OCI-LY7 (cell line): ENCODE results near the gene ADPRHL1. TPM values are rescaled to one million over a fixed set of nuclear protein-coding genes. Genes with fewer than 3 reads are reported as not detected.

ENCODE experiments used
- BruUV-seq: library from RNA; stranded (reverse); fragments of 400-500 nt; replicated peaks from 2 replicates; lab custom pipeline; 2021; lab: Mats Ljungman, UMichigan
- CTCF ChIA-PET: fragments of 300-600 bp; sonication (Branson Sonifier 250); formaldehyde crosslinking; loops from one replicate; lab custom pipeline; 2022; ENCODE audit warnings: antibody characterized with exemption; ENCODE audit not compliant: unreplicated experiment; lab: Charles Lee
- POLR2A ChIA-PET: fragments of 300-600 bp; sonication (Branson Sonifier 250); formaldehyde crosslinking; loops from one replicate; lab custom pipeline; 2022; ENCODE audit warnings: antibody characterized with exemption; lab: Charles Lee
- DNase-seq: peaks from one replicate; pipeline ENCODE4 v3.0.0-alpha.2; 2015; ENCODE audit warnings: low spot score
- H2AFZ ChIP-seq: fragments of 200-600 bp; sonication (generic), shearing (Covaris generic); 2 replicates; pipeline ENCODE4 v1.6.1; 2014; ENCODE audit warnings: mild to moderate bottlenecking, antibody characterized with exemption, low read length, moderate library complexity
- H3K27ac ChIP-seq: fragments of 200-600 bp; sonication (generic); 2 replicates; pipeline ENCODE4 v1.5.1; 2014; ENCODE audit warnings: mixed run types, low read depth, mild to moderate bottlenecking, moderate library complexity, low read length, inconsistent platforms; ENCODE audit not compliant: poor library complexity, severe bottlenecking
- H3K36me3 ChIP-seq: fragments of 200-600 bp; sonication (generic); 2 replicates; pipeline ENCODE4 v1.6.1; 2014; ENCODE audit warnings: mild to moderate bottlenecking, antibody characterized with exemption, low read length, moderate library complexity, mixed read lengths; ENCODE audit not compliant: insufficient read depth
- H3K4me1 ChIP-seq: fragments of 200-600 bp; sonication (generic); 2 replicates; pipeline ENCODE4 v1.5.1; 2014; ENCODE audit warnings: mild to moderate bottlenecking, low read length; ENCODE audit not compliant: insufficient read depth, poor library complexity, severe bottlenecking
- H3K4me2 ChIP-seq: fragments of 200-600 bp; sonication (generic); 2 replicates; pipeline ENCODE4 v1.6.1; 2014; ENCODE audit warnings: mild to moderate bottlenecking, low read length
- H3K4me3 ChIP-seq: fragments of 200-600 bp; sonication (generic); 2 replicates; pipeline ENCODE4 v1.5.1; 2014; ENCODE audit warnings: mild to moderate bottlenecking, low read depth, low read length; ENCODE audit not compliant: poor library complexity, severe bottlenecking
- H3K79me2 ChIP-seq: fragments of 200-600 bp; sonication (generic); 2 replicates; pipeline ENCODE4 v1.6.1; 2016; ENCODE audit warnings: low read depth, mild to moderate bottlenecking, low read length, moderate library complexity, mixed read lengths; ENCODE audit not compliant: insufficient read depth
- H3K9me2 ChIP-seq: fragments of 200-600 bp; sonication (generic); 2 replicates; pipeline ENCODE4 v1.6.1; 2016; ENCODE audit warnings: mild to moderate bottlenecking, low read length, mixed read lengths; ENCODE audit not compliant: insufficient read depth
- H3K9me3 ChIP-seq: fragments of 200-600 bp; sonication (generic); 2 replicates; pipeline ENCODE4 v1.6.1; 2014; ENCODE audit warnings: mild to moderate bottlenecking, mixed run types, low read length, mixed read lengths
- H4K20me1 ChIP-seq: fragments of 200-600 bp; sonication (generic); 2 replicates; pipeline ENCODE4 v1.6.1; 2014; ENCODE audit warnings: mild to moderate bottlenecking, antibody characterized with exemption, low read length, moderate library complexity, mixed read lengths; ENCODE audit not compliant: insufficient read depth
- EZH2phosphoT487 ChIP-seq: fragments of 200-600 bp; sonication (generic); IDR thresholded peaks from 2 replicates; pipeline ENCODE4 v1.6.1; 2018; ENCODE audit warnings: low read depth, borderline replicate concordance, mild to moderate bottlenecking, mixed run types, antibody characterized with exemption, low read length, moderate library complexity, mixed read lengths
- intact Hi-C: fragments of 100-400 bp; cut with micrococcal nuclease; formaldehyde crosslinking; loops from one replicate; pipeline ENCODE4 v1.10.0; 2022; ENCODE audit not compliant: unreplicated experiment
- total RNA-seq, 2 experiments: library from RNA; depleted of rRNA in 1 of 2; stranded (reverse); fragments of >200 nt in 1 of 2; shearing (Covaris generic) in 1 of 2; gene quantifications; 2 replicates each; pipeline ENCODE4 v1.2.3, GENCODE V29; 2014 to 2022
- TF ChIP-seq, protein P1 (sequence below): fragments of 200-600 bp; sonication (generic); conservative IDR thresholded peaks from 2 replicates; pipeline ENCODE4 v1.5.1; 2014; ENCODE audit warnings: mild to moderate bottlenecking, antibody characterized with exemption, low read length, moderate library complexity, mixed read lengths

The ADPRHL1 gene
- total RNA-seq, 2 experiments from 2014 or later, result 2.5 to 6.2 TPM

GRCh38 chr13:113426591-113426986 lies 26.7 kb downstream of the ADPRHL1 start:
- no peak overlapping the region for H3K4me2 ChIP-seq
- TF ChIP-seq, protein P1, sequence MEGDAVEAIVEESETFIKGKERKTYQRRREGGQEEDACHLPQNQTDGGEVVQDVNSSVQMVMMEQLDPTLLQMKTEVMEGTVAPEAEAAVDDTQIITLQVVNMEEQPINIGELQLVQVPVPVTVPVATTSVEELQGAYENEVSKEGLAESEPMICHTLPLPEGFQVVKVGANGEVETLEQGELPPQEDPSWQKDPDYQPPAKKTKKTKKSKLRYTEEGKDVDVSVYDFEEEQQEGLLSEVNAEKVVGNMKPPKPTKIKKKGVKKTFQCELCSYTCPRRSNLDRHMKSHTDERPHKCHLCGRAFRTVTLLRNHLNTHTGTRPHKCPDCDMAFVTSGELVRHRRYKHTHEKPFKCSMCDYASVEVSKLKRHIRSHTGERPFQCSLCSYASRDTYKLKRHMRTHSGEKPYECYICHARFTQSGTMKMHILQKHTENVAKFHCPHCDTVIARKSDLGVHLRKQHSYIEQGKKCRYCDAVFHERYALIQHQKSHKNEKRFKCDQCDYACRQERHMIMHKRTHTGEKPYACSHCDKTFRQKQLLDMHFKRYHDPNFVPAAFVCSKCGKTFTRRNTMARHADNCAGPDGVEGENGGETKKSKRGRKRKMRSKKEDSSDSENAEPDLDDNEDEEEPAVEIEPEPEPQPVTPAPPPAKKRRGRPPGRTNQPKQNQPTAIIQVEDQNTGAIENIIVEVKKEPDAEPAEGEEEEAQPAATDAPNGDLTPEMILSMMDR, result no peak
- no peak for TF ChIP-seq EZH2phosphoT487
- H3K4me3 ChIP-seq, result no peak overlapping the region
- no TSS peak for BruUV-seq
- no peak for DNase-seq
- H3K4me1 ChIP-seq, result peaks cover 6% of the 10 kb centered on the region
- no peak overlapping the region for H2AFZ ChIP-seq
- POLR2A ChIA-PET, result interaction anchor here (0.6 kb wide), 1 partner anchor 161 kb away, joined by 5 read pairs; no protein-coding TSS in a partner anchor
- no peaks in the 10 kb centered on the region for H3K36me3 ChIP-seq
- H3K27ac ChIP-seq, result no peak overlapping the region
- H3K79me2 ChIP-seq, result no peaks in the 10 kb centered on the region
- CTCF ChIA-PET, result no interaction called here
- no peaks in the 10 kb centered on the region for H3K9me2 ChIP-seq
- no peaks in the 10 kb centered on the region for H4K20me1 ChIP-seq
- intact Hi-C loops, result no loop called here
- no peaks in the 10 kb centered on the region for H3K9me3 ChIP-seq

GRCh38 chr13:113425941-113426590 lies 27.2 kb downstream of the ADPRHL1 start:
- ChIA-PET POLR2A (interaction anchor here (0.6 to 0.8 kb wide), 2 partner anchors 17 to 161 kb away, joined by 4 to 5 read pairs; no protein-coding TSS in a partner anchor), CTCF (no interaction called here)
- no peak for TF ChIP-seq EZH2phosphoT487
- TF ChIP-seq, protein P1, result no peak
- Histone ChIP-seq H2AFZ (no peak overlapping the region), H4K20me1 (no peaks in the 10 kb centered on the region), H3K9me2 (no peaks in the 10 kb centered on the region), H3K4me3 (no peak overlapping the region), H3K79me2 (no peaks in the 10 kb centered on the region), H3K4me1 (peaks cover under 1% of the 10 kb centered on the region), H3K9me3 (no peaks in the 10 kb centered on the region), H3K4me2 (no peak overlapping the region), H3K36me3 (no peaks in the 10 kb centered on the region), H3K27ac (no peak overlapping the region)
- BruUV-seq, result no TSS peak
- intact Hi-C loops, result no loop called here
- DNase-seq, result no peak

DNA sequence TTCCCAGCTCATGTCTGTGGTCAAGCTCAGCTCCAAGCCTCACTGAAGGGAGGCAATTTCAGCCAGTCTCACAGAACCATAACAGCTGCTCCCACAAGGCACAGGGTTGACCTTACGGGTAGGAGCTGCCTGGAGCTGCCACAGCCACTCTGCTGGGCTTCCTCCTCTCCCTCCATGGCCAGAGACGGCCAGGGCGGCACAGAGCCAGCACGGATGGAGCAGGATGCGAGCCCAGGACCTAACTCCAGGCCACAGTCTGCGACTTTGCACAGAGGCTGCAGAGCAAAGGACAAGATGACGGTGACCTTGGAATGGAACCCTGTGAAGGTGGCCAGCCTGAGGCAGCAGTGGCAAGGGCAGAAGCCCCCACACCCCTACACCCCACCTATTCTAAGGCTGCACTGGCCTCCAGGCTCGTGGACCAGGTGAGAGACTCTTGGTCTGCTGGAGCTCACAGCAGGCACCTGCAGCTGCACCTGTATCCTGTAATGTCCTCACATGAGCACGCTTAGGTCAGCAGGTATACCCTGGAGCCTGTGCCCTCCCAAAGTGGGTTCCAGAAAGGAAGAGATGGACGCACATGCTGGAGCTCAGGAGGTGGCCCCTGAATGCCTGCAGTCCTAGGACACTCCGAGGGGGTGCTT lies 29.6 kb downstream of the ADPRHL1 start:
- Histone ChIP-seq H3K9me2 (no peaks in the 10 kb centered on the region), H3K79me2 (no peaks in the 10 kb centered on the region), H3K4me2 (no peak overlapping the region), H3K36me3 (no peaks in the 10 kb centered on the region), H3K9me3 (no peaks in the 10 kb centered on the region), H3K27ac (no peak overlapping the region), H2AFZ (no peak overlapping the region), H3K4me3 (no peak overlapping the region), H4K20me1 (no peaks in the 10 kb centered on the region), H3K4me1 (no peaks in the 10 kb centered on the region)
- intact Hi-C loops, result no loop called here
- CTCF ChIA-PET, result no interaction called here
- no peak for TF ChIP-seq EZH2phosphoT487
- TF ChIP-seq, protein P1, result no peak
- no peak for DNase-seq
- POLR2A ChIA-PET, result no interaction called here
- BruUV-seq, result no TSS peak
